NCI-H748 (cell line): ENCODE results near the gene TBX4.

Source experiments
- DNase-seq: peaks from one replicate; lab custom pipeline; 2025; ENCODE audit not compliant: unreplicated experiment; lab: John Stamatoyannopoulos, UW

TBX4 gene

DNA sequence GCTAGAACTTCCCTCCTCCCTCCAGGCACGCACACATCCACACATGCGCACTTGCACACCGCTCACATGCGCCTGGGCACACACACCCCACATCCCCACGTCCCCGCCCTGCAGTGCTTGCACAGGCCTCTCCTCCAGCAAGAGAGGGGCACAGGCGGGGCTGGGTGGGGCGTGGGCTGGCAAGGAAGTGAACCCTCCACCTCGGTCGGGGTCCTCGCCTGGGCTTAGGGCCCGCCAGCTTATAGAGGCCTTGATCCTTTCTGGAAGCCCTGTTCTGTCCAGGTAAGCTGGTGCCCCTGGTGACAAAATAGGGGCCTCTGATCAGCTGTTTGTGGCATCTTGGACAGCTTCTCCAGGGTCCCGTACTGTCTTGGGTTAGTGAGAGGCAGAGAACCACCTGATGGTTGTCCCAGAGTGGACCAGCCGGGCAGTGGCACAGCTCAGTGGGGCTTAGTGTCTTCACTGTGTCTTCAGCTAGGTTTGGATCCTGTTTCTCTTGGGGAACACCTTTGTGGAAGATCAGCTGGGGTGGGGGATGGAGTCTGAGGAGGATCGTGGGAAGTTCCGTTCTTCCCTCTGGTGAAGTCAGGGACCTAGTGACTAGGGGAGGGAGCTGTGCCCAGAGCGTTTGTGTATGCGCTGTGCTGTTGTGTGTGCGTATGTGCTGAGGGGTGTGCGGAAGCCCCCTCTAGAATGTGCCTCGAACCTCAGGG is 12.1 kb downstream of the TBX4 start:
- no peak for DNase-seq

DNA sequence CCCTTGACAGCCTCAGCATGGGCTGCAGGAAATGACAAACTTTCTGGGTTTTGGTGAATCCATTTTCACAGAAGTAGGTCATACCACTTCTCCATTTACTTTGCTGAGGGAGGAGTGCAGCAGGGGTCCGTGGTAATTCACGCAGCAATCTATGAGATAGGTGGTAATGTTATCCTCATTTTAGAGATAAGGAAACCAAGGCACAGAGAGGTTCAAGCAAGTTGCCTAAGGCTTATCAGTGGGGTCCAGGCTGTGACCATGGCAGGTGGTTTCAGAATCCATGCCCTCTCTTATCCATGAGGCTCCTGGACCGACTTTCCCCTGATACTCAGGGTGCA is 12.6 kb downstream of the TBX4 start:
- DNase-seq, result no peak

DNA sequence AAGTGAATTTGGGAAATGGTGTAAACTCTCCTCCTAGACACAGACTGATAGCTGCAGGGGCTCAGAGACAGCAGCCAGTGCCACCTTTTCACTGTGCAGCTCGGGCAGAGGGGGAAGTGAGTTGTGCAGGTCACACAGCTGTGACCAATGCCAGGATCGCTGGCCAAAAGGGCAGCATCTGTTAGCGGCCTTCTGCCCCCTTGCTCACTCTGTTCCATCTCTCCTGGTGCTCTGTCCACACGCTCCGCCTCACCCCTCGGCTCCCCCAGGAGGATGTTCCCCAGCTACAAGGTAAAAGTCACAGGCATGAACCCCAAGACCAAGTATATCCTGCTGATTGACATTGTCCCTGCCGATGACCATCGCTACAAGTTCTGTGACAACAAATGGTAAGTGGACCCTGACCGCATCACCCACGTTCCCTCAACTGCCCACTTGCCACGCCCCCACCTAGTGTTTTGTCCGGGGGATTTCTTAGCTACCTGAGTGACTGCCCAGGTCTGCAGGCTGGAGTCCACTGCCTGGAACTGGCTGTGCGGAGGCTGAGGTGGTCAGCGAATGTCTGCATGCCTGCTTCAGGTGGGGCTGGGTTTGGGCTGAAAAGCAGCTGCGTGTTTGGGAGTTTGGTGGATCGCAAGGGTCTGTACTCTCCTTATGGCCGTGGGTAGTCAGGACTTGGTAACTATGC is 13.5 kb downstream of the TBX4 start:
- DNase-seq, result no peak

DNA sequence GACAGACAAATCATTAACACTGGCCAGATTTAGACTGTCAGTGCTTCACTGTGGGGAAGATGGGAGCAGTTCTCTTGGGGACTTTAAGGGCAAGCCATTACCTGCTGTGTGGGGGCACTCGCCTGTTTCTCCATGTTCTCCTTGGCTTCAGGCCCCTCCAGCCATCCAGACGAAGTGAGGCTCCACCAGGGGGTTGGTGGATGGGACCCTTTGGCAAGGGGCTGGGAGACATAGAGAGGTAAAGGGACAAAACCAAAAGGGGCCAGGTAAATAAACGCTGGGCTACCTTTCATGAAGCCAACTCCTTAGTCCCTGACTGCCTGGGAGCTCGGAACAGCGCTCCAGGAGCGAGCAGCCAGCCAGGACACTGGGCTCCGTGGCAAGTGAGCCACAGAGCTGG is 14.0 kb downstream of the TBX4 start:
- DNase-seq, result no peak

DNA sequence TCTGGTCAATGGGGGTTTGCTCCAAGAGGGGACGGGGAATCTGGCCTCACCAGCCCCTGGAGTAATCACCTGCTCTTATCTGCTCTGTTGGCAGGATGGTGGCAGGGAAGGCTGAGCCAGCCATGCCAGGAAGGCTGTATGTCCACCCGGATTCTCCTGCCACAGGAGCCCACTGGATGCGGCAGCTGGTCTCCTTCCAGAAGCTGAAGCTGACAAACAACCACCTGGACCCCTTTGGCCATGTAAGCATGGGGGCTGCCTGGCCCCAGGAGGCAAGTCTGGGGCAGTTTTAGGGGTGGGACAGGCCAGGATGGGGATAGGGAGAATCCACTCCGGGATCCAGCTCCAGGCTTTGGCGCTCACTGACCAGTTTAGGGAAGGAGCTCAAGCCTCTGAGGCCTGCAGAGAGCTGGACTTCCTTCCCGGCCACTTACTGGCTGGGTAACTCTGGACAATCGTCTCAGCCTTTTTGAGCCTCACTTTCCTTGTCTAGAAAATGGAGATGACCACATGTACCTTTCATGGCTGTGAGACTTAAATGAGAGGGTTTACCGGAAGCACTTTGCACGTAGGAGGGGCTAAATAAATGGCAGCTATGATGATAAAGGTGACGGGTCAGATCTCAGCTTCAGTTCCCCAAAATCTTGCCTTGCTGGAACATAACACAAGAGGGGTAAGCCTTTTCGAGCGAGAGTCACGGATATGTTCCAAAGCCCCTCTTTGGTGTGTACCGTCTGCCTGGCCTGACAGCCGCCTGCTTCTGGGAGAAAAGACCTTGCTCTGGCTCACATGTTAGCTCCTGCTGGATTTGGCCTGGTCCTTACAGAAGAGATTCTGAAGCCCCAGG is 15.4 kb downstream of the TBX4 start:
- no peak for DNase-seq

DNA sequence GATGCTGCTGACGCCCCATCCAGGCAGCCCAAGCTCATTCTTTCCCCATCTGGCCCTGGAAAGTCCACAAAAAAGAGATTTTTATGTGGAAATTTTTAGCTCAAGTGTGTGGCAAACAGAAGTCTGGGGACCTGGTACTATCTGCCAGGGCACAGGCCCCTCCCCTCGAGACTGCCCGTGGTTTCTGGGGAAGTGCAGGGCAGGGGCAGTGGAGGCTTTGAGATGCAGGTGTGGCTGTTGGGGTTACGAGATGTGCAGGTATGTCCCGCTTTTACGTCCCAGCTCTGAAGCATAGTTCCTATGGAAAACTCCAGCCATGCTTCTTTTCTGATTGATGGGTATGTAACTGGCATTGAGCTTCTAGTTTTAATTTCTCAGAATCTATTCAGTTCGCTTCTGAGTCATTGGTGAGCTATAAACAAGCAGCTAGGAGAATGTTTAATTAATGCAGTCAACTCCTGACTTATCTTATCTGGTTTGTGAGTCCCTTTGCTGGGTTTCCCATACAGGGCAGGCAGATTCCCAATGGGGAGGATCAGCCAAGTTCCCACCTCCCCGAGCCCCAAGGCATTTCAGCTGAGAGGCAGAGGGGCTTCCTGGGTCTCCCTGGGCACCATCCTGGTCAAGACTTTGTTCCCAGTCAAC is 16.2 kb downstream of the TBX4 start:
- DNase-seq, result no peak

DNA sequence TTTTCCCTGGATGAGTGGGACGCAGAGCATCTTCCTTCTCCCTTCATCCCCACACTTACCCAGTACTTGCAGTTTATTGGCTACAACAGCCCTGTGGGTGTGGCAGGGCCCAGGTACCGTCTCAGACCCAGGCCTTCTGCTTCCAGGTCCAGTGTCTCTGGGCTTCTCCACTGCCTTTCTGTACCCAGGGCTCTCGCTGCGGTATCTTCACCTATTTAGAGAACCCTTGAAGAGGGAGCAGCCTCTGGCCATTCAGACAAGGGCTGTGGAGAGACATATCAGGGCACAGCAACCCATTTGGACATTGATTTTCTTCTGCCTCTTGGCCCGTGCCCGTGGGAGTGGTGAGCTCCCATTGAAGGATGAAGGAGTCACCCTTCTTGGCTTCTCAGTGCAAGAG is 17.3 kb downstream of the TBX4 start:
- no peak for DNase-seq

DNA sequence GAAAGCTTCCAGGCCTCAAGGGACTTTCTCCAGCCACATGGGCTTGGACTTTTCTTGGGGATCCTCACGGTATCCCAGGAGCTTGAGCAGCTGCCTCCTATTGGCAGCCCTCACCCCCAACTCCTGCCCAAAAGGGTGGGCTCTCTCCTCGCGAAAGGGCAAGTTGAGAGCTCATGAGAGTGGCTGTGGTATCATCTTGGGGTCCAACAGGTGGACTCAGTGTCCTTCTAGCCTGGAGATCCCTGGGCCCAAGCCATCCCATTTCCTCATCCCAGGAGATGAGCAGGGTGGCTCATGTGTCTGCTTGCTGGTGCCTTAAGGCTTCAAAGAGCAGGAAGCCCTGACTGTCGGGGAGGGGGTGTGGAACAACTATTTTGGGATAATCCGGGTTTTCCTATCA is 17.7 kb downstream of the TBX4 start:
- no peak for DNase-seq

DNA sequence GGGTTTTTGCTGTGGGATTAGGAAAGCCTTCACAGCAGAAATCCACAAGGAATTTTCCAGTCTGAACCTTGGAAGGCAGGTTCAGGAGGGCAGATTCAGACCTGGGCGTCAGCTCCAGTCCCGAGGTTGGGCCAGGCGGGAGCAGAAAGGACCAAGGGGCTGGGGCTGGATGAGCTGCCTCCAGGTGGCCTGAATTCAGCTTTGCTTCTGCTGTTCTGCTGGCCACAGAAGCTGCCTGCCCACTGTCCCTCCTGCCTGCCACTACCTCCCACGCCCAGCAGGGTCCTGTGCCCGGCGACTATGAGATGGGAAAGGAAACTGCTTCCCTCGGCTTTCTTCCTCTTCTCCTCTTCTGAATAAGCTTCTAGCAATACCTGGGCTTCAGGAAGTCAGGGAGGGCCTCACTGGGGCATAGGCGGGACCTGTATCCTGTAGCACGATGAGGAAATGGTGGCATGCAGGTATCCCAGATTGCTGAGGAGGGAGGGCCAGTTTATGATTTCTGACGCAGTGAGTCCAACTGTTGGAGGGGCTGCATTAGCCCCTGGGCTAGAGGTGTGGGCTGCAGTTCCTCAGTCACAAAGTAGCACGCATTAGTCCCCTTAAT is 18.4 kb downstream of the TBX4 start:
- no peak for DNase-seq

DNA sequence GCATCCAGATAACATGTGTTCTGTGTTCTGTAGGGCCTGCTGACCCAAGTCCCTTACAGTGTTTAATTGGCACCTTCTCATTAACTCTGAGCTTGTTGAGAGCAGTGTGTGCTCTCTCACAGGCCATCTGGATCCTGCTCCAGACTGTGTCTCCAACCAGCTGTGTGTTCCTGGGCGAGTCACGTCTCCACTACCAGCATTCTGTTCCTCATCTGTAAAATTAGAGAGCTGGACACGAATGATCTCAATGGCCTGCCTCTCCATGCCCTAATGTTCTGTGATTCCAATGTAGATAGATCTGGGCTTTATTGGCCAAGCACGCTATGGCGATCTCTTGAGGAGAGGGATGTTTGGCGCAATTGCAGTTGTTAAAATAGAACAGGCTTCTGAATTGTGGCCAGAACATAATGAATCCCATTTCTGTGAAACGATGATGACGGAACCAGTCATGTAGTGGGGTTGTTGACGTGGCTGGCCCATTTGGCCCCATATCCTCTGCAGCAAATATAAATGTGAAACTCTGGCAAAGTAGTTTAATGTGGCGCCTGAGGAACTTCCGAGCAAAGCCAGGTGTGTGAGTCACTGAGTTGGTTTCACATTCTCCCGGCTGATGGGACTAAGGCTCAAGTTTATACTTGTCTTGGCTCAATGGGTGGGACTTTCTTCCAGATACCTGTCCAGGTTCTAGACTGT is 22.2 kb downstream of the TBX4 start:
- no peak for DNase-seq

DNA sequence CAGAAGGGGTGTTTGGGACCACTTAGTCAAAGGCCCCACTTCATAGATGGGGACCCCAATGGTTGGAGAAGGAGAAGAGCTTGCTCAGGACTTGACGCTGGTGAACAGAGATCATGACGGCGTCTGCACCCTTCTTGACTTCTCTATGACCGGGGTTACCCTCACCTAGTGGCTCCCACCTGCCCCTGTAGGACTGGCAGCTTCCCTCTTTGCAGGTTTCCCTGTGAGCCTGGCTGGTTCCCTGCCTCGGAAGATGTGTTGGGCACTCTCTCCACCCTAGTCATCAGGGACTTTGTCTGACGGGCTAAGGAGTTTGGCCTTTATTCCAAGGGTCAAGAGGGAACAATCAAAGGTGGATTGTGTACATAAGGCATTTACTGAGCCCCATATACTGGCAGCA is 22.7 kb downstream of the TBX4 start:
- DNase-seq, result peak; percentile 4

DNA sequence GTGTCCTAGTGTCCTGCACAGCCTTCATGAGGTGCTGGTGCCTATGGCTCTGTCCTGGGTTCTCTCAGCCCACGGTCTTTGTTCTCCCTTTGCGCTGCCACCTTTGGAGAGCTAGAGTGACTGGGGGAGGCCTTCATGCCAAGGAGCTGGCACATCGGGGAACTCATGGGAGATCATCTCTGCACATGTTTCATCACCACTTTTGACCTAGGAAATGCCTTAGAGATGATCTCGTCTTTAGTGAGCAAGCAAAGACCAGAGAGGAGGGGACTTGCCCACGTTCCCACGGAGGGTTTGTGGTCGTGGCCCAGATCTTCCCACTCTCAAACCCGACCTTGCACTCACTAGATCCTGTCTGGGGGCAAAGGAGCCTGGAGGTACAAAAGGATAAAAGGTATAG is 23.5 kb downstream of the TBX4 start:
- no peak for DNase-seq

DNA sequence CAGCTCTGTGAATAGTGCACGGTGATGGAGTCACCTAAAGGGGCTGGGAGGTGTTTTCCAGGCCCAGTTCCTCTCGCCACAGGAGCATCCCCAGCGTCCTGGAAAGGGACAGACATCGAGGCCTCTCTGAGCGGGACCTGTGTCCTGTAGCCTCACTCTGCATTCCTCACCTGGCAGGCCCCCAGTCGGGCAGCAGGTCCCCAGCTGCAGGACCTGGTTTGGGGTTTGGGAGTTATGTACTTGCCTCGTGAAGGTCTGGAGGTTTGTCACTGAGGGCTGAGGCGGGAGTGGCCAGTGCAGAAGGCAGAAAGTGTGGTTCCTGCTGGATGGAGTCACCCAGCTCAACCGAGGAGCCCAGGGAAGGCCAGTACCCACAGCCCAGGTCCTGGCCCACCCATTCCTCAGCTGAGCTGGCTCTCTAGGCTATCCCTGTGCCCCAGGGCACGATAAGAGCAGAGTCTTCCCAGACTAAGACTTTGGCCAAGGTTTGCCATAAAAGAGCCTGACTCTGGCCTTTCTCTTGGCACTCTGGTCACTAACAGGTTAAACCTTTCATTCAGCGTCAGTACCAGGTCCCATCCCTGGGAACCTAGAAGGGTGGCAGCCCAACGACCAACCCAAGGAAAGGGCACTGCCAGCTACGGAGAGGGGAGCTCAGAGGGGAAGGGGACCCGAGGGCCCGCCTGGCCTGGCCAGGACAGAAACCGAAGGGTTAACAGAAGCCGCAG is 24.4 kb downstream of the TBX4 start:
- no peak for DNase-seq

DNA sequence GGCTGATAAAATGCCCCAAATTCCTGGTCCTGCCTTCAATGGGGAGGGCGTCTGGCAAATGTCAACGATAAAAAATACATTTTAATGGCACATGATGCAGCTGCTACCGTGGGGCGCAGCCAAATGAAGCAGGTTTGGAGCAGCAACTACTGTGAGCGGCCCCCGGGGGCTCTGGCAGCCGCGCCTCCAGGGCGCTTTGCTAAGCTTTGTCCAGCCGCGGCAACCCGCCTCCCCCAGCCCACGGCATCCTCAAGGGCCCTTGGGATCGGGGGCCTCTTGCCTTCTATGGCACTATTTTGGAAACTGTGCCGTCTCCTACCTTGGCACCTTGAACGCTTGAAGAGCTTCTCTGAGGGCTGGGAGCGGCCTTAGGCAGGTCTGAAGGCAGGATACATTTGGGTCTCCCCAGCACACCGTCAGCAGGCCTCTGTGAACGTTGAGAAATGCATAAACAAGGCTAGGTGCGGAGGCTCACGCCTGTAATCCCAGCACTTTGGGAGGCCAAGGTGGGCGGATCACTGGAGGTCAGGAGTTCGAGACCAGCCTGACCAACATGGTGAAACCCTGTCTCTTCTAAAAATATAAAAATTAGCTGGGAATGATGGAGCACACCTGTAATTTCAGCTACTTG is 25.1 kb downstream of the TBX4 start:
- no peak for DNase-seq

DNA sequence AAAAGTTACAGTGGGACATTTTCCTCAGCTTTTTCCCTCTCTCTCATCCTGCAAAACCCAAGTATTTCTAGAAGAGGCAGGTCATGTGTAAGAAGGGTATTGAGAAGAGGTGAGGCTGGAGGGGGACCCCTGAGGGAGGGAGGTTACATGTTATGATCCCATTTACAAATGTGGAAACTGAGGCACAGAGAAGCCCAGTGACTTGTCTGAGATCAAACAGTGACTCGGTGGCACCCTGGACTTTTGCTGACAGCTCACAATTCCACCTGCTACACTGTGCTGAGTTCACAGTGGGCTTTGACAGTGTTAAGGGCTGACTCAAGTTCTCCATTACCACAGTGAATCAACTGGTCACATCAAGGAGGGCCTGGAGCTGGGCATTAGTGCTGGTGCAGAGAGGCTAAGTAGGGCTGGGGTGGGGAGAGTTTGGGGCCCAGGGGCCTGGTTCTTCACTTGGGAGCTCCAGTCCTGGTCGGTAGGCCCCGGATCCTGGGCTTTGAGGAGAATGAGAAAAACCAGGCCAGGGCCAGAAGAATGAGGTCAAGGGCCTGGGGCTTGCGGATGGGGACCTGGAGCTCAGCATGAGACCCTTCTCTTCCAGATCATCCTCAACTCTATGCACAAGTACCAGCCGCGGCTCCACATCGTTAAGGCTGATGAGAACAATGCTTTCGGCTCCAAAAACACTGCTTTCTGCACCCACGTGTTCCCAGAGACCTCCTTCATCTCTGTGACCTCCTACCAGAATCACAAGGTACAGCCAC is 26.0 kb downstream of the TBX4 start:
- DNase-seq, result no peak

DNA sequence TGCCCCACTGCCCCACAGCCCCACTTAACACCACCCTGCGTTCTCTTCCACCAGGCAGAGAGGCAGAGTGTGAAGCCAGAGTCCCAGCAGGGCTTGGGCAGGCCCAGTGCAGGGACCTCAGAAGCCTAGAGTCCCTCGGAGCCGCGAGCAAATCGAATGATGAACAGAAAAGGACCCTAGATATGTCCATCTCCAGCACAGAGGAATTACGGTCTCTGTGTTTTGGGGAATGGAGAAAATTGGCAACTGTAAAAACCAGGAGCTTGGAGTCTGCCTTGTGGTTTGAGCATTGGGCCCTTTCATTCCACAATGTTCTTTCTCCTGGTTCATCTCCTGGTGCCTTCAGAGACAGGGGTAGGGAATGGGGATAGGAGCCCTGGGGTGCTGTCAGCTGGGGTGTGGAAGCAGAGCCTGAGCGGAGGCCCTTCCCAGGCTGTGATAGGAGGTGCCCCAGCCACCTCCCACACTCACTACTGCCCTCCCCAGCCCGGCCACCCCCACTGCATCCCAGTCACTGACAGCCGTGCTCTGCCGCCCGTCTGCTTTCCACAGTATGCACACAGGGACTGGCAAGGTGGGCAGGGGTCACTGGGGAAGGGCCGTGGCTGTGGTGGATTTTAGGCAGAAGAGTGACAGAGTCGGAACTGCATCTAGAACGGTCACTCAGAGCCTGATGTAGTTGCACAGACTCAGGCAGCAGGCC is 26.7 kb downstream of the TBX4 start:
- DNase-seq, result no peak

DNA sequence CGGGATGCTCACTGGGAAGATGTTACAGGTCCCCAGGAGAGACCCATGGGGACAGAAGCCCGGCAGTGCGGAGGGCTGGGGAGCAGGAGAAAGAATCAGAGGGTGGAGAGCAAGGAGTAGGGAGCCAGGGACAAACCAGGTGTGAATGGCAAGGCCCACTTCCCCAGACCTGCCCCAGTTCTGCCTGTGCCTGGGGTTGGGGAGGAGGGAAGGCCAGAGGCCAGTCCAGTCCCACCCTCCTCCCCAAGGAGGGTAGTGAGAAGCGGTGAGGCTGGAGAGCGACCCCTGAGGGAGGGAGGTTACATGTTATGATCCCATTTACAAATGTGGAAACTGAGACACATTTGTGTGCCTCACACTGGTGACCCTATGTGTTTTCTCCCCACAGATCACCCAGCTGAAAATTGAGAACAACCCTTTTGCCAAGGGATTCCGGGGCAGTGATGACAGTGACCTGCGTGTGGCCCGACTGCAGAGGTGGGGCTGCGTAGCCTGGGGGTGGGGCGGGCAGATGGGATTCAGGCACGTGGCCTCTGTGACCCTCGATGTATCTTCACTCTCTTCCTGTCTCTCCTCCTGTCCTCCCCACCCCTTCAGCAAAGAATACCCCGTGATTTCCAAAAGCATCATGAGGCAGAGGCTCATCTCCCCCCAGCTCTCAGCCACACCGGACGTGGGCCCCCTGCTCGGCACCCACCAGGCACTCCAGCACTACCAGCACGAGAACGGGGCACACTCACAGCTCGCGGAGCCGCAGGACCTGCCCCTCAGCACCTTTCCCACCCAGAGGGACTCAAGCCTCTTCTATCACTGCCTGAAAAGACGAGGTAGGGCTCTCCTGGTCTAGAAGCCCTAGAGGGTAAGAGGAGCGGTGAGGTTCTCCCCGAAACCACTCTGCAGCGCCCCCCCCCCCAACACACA is 27.5 kb downstream of the TBX4 start:
- DNase-seq, result no peak
